ENCODE results near the gene SLC2A4RG.

- TF ChIP-seq, protein P1, sequence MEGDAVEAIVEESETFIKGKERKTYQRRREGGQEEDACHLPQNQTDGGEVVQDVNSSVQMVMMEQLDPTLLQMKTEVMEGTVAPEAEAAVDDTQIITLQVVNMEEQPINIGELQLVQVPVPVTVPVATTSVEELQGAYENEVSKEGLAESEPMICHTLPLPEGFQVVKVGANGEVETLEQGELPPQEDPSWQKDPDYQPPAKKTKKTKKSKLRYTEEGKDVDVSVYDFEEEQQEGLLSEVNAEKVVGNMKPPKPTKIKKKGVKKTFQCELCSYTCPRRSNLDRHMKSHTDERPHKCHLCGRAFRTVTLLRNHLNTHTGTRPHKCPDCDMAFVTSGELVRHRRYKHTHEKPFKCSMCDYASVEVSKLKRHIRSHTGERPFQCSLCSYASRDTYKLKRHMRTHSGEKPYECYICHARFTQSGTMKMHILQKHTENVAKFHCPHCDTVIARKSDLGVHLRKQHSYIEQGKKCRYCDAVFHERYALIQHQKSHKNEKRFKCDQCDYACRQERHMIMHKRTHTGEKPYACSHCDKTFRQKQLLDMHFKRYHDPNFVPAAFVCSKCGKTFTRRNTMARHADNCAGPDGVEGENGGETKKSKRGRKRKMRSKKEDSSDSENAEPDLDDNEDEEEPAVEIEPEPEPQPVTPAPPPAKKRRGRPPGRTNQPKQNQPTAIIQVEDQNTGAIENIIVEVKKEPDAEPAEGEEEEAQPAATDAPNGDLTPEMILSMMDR (IDR thresholded peaks at IDR 0.05; ENCODE audit: insufficient read depth, low read depth, low read length), result no peak
- no peak for TF ChIP-seq EZH2 (IDR thresholded peaks at IDR 0.05; ENCODE audit: insufficient read depth, low read length)
These were observed 43.0 kb downstream of the SLC2A4RG start for GRCh38 chr20:63782521-63782971.
